ENCODE results near the gene SNX4. TPM values are rescaled to one million over a fixed set of nuclear protein-coding genes. Genes with fewer than 3 reads are reported as not detected.

SNX4 gene
- total RNA-seq, 4 donors from 2014 or later: 20.6 to 27.8 (median 24.9) TPM

DNA sequence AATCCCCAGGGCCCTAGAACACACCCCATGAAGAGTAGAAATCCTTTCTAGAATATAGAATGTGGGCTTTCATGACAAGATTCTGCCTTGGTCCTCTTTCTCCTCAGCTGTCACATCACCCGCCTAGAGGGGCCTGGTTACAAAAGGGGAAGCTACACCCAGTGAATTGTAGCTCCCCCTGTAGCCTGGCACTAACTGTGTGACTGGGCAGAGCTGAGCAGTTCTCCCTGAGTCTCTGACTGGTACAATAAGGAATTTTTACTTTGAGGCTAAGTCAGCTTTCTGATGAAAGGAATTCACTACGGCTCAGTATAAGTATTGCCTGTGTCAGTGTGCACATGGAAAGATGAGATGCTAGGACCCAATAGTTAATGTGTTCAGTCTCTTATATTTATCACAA lies 116.2 kb downstream of the SNX4 start:
- Histone ChIP-seq H3K27me3 (no peaks in the 10 kb centered on the region), H3K4me3 (no peak overlapping the region), H3K36me3 (no peaks in the 10 kb centered on the region), H3K4me1 (no peaks in the 10 kb centered on the region), H3K27ac (no peak overlapping the region), H3K9me3 (no peaks in the 10 kb centered on the region)
- 92% methylated on average over 2 of the region's 2 CpGs for WGBS
- DNase-seq (ENCODE audit: low spot score in 2 of 2): no peak
- TF ChIP-seq, protein P1, sequence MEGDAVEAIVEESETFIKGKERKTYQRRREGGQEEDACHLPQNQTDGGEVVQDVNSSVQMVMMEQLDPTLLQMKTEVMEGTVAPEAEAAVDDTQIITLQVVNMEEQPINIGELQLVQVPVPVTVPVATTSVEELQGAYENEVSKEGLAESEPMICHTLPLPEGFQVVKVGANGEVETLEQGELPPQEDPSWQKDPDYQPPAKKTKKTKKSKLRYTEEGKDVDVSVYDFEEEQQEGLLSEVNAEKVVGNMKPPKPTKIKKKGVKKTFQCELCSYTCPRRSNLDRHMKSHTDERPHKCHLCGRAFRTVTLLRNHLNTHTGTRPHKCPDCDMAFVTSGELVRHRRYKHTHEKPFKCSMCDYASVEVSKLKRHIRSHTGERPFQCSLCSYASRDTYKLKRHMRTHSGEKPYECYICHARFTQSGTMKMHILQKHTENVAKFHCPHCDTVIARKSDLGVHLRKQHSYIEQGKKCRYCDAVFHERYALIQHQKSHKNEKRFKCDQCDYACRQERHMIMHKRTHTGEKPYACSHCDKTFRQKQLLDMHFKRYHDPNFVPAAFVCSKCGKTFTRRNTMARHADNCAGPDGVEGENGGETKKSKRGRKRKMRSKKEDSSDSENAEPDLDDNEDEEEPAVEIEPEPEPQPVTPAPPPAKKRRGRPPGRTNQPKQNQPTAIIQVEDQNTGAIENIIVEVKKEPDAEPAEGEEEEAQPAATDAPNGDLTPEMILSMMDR (IDR thresholded peaks at IDR 0.05): no peak
- TF ChIP-seq EP300 (IDR thresholded peaks at IDR 0.05) (no peak), POLR2A (IDR thresholded peaks at IDR 0.05) (no peak), POLR2AphosphoS5 (IDR thresholded peaks at IDR 0.05) (no peak)

DNA sequence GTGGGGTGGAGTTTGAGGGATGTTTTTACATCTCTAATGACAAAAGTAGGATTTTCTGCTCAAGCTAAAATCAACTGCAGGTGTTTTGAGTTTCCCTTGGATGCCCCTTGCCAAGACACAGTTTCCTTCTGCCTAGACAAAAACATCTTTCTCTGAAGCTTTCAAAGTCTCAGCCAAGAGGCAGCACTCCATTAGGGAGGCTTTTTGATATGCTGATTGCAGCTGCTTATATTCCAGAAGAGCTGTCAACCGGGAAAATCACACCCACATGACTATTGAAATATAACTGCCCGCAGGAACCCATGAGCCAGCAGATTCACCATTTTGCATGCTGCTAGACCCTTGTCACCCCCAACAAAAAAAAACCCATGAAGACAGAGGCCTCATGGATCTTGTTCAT lies 117.4 kb downstream of the SNX4 start:
- no peak for TF ChIP-seq POLR2A (IDR thresholded peaks at IDR 0.05)
- no peak for TF ChIP-seq EP300 (IDR thresholded peaks at IDR 0.05)
- TF ChIP-seq, protein P1 (IDR thresholded peaks at IDR 0.05): no peak
- no peak for TF ChIP-seq POLR2AphosphoS5 (IDR thresholded peaks at IDR 0.05)
- peaks cover 3% of the 10 kb centered on the region for H3K27me3 ChIP-seq
- DNase-seq (ENCODE audit: low spot score in 2 of 2): no peak
- no peak overlapping the region for H3K4me3 ChIP-seq
- no peak overlapping the region for H3K27ac ChIP-seq
- H3K36me3 ChIP-seq: no peaks in the 10 kb centered on the region
- no peaks in the 10 kb centered on the region for H3K9me3 ChIP-seq
- WGBS: 86% methylated on average over 2 of the region's 2 CpGs
- H3K4me1 ChIP-seq: no peaks in the 10 kb centered on the region

DNA sequence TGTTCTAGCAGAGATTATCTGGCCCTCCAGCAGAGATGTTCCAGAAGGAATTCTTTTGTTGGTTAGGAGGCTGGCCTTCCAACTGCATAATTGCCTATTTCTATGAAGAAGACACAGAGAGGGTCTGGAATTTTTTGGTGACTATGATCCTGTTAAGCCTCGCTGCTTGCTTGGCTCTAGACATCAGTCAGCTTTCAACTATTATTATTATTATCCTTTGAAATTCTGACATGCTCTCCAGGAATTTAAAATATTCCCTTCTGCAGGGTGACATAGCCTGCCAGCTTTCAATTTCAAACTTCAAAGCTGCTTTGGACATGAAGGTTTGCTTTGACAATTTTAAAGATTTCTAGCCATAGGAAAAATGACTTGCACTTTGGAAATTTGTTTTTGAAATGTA lies 118.6 kb downstream of the SNX4 start:
- no peak overlapping the region for H3K4me3 ChIP-seq
- H3K9me3 ChIP-seq: no peaks in the 10 kb centered on the region
- no peaks in the 10 kb centered on the region for H3K4me1 ChIP-seq
- peaks cover 3% of the 10 kb centered on the region for H3K27me3 ChIP-seq
- 92% methylated on average over 1 of the region's 1 CpG for WGBS
- no peak for DNase-seq (ENCODE audit: low spot score in 2 of 2)
- no peaks in the 10 kb centered on the region for H3K36me3 ChIP-seq
- H3K27ac ChIP-seq: no peak overlapping the region
- TF ChIP-seq EP300 (IDR thresholded peaks at IDR 0.05): no peak
- TF ChIP-seq, protein P1 (IDR thresholded peaks at IDR 0.05): no peak
- no peak for TF ChIP-seq POLR2AphosphoS5 (IDR thresholded peaks at IDR 0.05)
- no peak for TF ChIP-seq POLR2A (IDR thresholded peaks at IDR 0.05)

DNA sequence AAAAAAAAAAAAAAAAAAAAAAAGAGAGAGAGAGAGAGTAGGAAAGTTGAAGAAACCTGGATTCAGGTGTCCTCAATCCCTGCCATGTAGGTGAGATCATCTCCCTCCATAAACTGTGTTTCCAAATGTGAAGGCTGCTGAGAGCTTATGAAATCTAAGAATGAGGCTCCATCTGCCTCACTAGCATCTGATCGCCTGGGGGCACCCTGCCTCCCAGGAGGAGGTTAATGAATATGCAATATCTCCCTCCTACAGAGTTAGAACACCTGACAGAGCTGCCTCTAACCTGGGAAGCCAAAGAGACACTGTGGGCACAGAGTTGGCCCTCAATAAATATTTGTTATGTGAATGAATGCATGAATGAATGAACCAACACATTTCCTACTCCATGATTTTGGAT lies 121.0 kb downstream of the SNX4 start:
- no peak overlapping the region for H3K27ac ChIP-seq
- H3K4me3 ChIP-seq: no peak overlapping the region
- WGBS: 29% methylated on average over 1 of the region's 1 CpG
- no peaks in the 10 kb centered on the region for H3K4me1 ChIP-seq
- H3K9me3 ChIP-seq: no peaks in the 10 kb centered on the region
- no peaks in the 10 kb centered on the region for H3K36me3 ChIP-seq
- TF ChIP-seq POLR2A (IDR thresholded peaks at IDR 0.05) (no peak), POLR2AphosphoS5 (IDR thresholded peaks at IDR 0.05) (no peak), EP300 (IDR thresholded peaks at IDR 0.05) (no peak)
- TF ChIP-seq, protein P1 (IDR thresholded peaks at IDR 0.05): no peak
- no peak for DNase-seq (ENCODE audit: low spot score in 2 of 2)
- H3K27me3 ChIP-seq: peaks cover 3% of the 10 kb centered on the region

Other genes starting within 250 kb of the SNX4 start
- 10 to 100 TPM; 16.5 to 30.0 (median 20.3) TPM for gene ZNF148, start 144.9 kb downstream of the SNX4 start, total RNA-seq
- 10 to 100 TPM in 2 of 4 donors, 1 to 10 TPM in 2; 9.0 to 14.7 (median 10.2) TPM for gene OSBPL11, start 75.3 kb upstream of the SNX4 start, total RNA-seq

Data from suprapubic skin (tissue), 4 donors.